Liver (tissue), 9 donors: ENCODE data around the gene JPT2. TPM values are rescaled to one million over a fixed set of nuclear protein-coding genes. Genes with fewer than 3 reads are reported as not detected.

Experiments used
- DNase-seq: peaks from one replicate; pipeline ENCODE4 v3.0.0-alpha.2; 2017; ENCODE audit warnings: low spot score
- H3K27ac ChIP-seq, 2 donors: one replicate each; pipeline ENCODE4 v1.7.0; 2013; ENCODE audit warnings: inconsistent platforms in 2 of 2, low read length in 2 of 2, control low read depth in 1 of 2, low read depth in 1 of 2, mild to moderate bottlenecking in 1 of 2
- H3K27me3 ChIP-seq, 4 donors: one replicate each; pipeline versions ENCODE4 v1.6.1 to v1.7.0; 2013; ENCODE audit warnings: low read length in 3 of 4, inconsistent platforms in 1 of 4, mild to moderate bottlenecking in 1 of 4, moderate library complexity in 1 of 4; ENCODE audit not compliant: control insufficient read depth in 4 of 4, insufficient read depth in 4 of 4
- H3K36me3 ChIP-seq, 4 donors: one replicate each; pipeline versions ENCODE4 v1.6.1 to v1.7.0; 2013; ENCODE audit warnings: low read length in 3 of 4, mild to moderate bottlenecking in 3 of 4, low read depth in 1 of 4, moderate library complexity in 1 of 4; ENCODE audit not compliant: control insufficient read depth in 4 of 4, insufficient read depth in 3 of 4
- H3K4me1 ChIP-seq, 4 donors: one replicate each; pipeline versions ENCODE4 v1.6.1 to v1.7.0; 2013; ENCODE audit warnings: low read length in 3 of 4, mild to moderate bottlenecking in 3 of 4, moderate library complexity in 1 of 4; ENCODE audit not compliant: control insufficient read depth in 4 of 4, insufficient read depth in 4 of 4
- H3K4me3 ChIP-seq, 3 donors: one replicate each; pipeline versions ENCODE4 v1.6.1 to v1.7.0; 2013; ENCODE audit warnings: low read length in 3 of 3, control low read depth in 1 of 3, low read depth in 1 of 3, mild to moderate bottlenecking in 1 of 3
- H3K9ac ChIP-seq, 2 donors: one replicate each; pipeline ENCODE4 v1.7.0; 2013; ENCODE audit warnings: low read length in 2 of 2, mild to moderate bottlenecking in 2 of 2, moderate library complexity in 2 of 2, control low read depth in 1 of 2, low read depth in 1 of 2
- H3K9me3 ChIP-seq, 4 donors: one replicate each; pipeline versions ENCODE4 v1.6.1 to v1.7.0; 2013; ENCODE audit warnings: low read length in 3 of 4; ENCODE audit not compliant: control insufficient read depth in 4 of 4
- ATF3 ChIP-seq: IDR thresholded peaks from 2 replicates; pipeline ENCODE4 v1.6.1; 2016; ENCODE audit warnings: antibody characterized with exemption
- CTCF ChIP-seq: fragments of 150-350 bp; IDR thresholded peaks from 2 replicates; pipeline ENCODE4 v1.5.1; 2017; ENCODE audit warnings: improper control_type of control experiment, low read depth, low read length; ENCODE audit not compliant: missing input control
- EGR1 ChIP-seq, 2 donors: IDR thresholded peaks; 2 replicates each; pipeline ENCODE4 v1.6.1; 2016 to 2018; ENCODE audit warnings: antibody characterized with exemption in 2 of 2, low read depth in 2 of 2
- FOXA1 ChIP-seq: IDR thresholded peaks from 2 replicates; pipeline ENCODE4 v1.6.1; 2016; ENCODE audit warnings: antibody characterized with exemption
- FOXA2 ChIP-seq: IDR thresholded peaks from 2 replicates; pipeline ENCODE4 v1.6.1; 2016; ENCODE audit warnings: antibody characterized with exemption
- GABPA ChIP-seq, 2 donors: IDR thresholded peaks in 1 of 2; conservative IDR thresholded peaks in 1 of 2; 2 replicates each; pipeline ENCODE4 v1.6.1; 2016; ENCODE audit warnings: antibody characterized with exemption in 2 of 2, mild to moderate bottlenecking in 1 of 2, moderate library complexity in 1 of 2
- HNF4A ChIP-seq, 2 donors: conservative IDR thresholded peaks; 2 replicates each; pipeline ENCODE4 v1.6.1; 2016; ENCODE audit warnings: antibody characterized with exemption in 2 of 2, mild to moderate bottlenecking in 2 of 2
- HNF4G ChIP-seq: IDR thresholded peaks from 2 replicates; pipeline ENCODE4 v1.6.1; 2016; ENCODE audit warnings: antibody characterized with exemption
- JUND ChIP-seq, 2 donors: IDR thresholded peaks; 2 replicates each; pipeline ENCODE4 v1.6.1; 2016; ENCODE audit warnings: antibody characterized with exemption in 2 of 2
- MAX ChIP-seq: IDR thresholded peaks from 2 replicates; pipeline ENCODE4 v1.6.1; 2016; ENCODE audit warnings: antibody characterized with exemption
- NR2F2 ChIP-seq: IDR thresholded peaks from 2 replicates; pipeline ENCODE4 v1.6.1; 2016; ENCODE audit warnings: antibody characterized with exemption
- RAD21 ChIP-seq, 2 donors: IDR thresholded peaks; 2 replicates each; pipeline ENCODE4 v1.6.1; 2016; ENCODE audit warnings: antibody characterized with exemption in 2 of 2, mild to moderate bottlenecking in 2 of 2
- REST ChIP-seq: IDR thresholded peaks from 2 replicates; pipeline ENCODE4 v1.6.1; 2016; ENCODE audit warnings: antibody characterized with exemption, mild to moderate bottlenecking
- RXRA ChIP-seq, 2 donors: IDR thresholded peaks; 2 replicates each; pipeline ENCODE4 v1.6.1; 2017 to 2018; ENCODE audit warnings: antibody characterized with exemption in 2 of 2, mild to moderate bottlenecking in 1 of 2
- SP1 ChIP-seq: IDR thresholded peaks from 2 replicates; pipeline ENCODE4 v1.6.1; 2018; ENCODE audit warnings: antibody characterized with exemption, mild to moderate bottlenecking
- TAF1 ChIP-seq: conservative IDR thresholded peaks from 2 replicates; pipeline ENCODE4 v1.6.1; 2016; ENCODE audit warnings: antibody characterized with exemption, mild to moderate bottlenecking
- YY1 ChIP-seq: IDR thresholded peaks from 2 replicates; pipeline ENCODE4 v1.6.1; 2016; ENCODE audit warnings: antibody characterized with exemption, mild to moderate bottlenecking
- WGBS: extraction: QIAGEN DNeasy Blood & Tissue Kit; methylation state at CpG from one replicate; pipeline ENCODE4 v1.1.7; 2013; 5-methylcytosine and 5-hydroxymethylcytosine counted together
- polyA plus RNA-seq, 2 donors: library from polyadenylated mRNA; stranded (reverse) in 1 of 2; unstranded in 1 of 2; fragments of 200-250 nt in 1 of 2; fragments of >200 nt in 1 of 2; fragmentation: Nextera tagmentation in 1 of 2; extraction: Ambion mirVana in 1 of 2; gene quantifications; one replicate each; pipeline versions ENCODE4 v1.2.1 to v1.2.3, GENCODE V29; 2013 to 2015
- total RNA-seq, 2 donors: library from RNA; depleted of rRNA; stranded (reverse); fragments of >200 nt; gene quantifications; one replicate each; pipeline ENCODE4 v1.2.3, GENCODE V29; 2014
- donor health status: healthy.
- donor health status: healthy.
- donor health status: healthy.
- donor health status: healthy.
- donor health status: healthy.

The JPT2 gene
- total and polyA plus RNA-seq, 4 donors = 7.4 to 32.6 (median 28.4) TPM

GRCh38 chr16:1708083-1708767, 30.1 kb downstream of the JPT2 start:
- H3K4me1 ChIP-seq = peaks cover 6 to 23% (median 17%) of the 10 kb centered on the region in 4 donors
- H3K36me3 ChIP-seq = no peaks in the 10 kb centered on the region
- DNase-seq = no peak
- no peaks in the 10 kb centered on the region for H3K27me3 ChIP-seq
- WGBS = 94% methylated on average over 18 of the region's 18 CpGs
- TF ChIP-seq EGR1 (IDR thresholded peaks at IDR 0.05; ENCODE audit: low read depth in 2 of 2) = no peak
- TF ChIP-seq RAD21 (IDR thresholded peaks at IDR 0.05) = no peak
- TF ChIP-seq GABPA (IDR thresholded peaks at IDR 0.05 in 1 of 2, conservative IDR thresholded peaks at IDR 0.05 in 1 of 2) = no peak
- TF ChIP-seq JUND (IDR thresholded peaks at IDR 0.05) = no peak
- TF ChIP-seq HNF4G = no peak
- TF ChIP-seq NR2F2 = no peak
- TF ChIP-seq YY1 = no peak
- TF ChIP-seq HNF4A (conservative IDR thresholded peaks at IDR 0.05) = no peak
- TF ChIP-seq REST = no peak
- TF ChIP-seq TAF1 = no peak
- no peak for TF ChIP-seq ATF3
- no peak for TF ChIP-seq CTCF
- H3K4me3 ChIP-seq = no peak overlapping the region
- no peak overlapping the region for H3K9ac ChIP-seq
- H3K27ac ChIP-seq = no peak overlapping the region
- no peaks in the 10 kb centered on the region for H3K9me3 ChIP-seq

- H3K9me3 ChIP-seq = no peaks in the 10 kb centered on the region
- H3K4me3 ChIP-seq = no peak overlapping the region
- H3K4me1 ChIP-seq = peaks cover 6 to 23% (median 17%) of the 10 kb centered on the region in 4 donors
- no peaks in the 10 kb centered on the region for H3K27me3 ChIP-seq
- H3K9ac ChIP-seq = no peak overlapping the region
- no peak for DNase-seq
- H3K36me3 ChIP-seq = no peaks in the 10 kb centered on the region
- no peak overlapping the region for H3K27ac ChIP-seq
- WGBS = 92% methylated on average over 13 of the region's 13 CpGs
- TF ChIP-seq NR2F2 = no peak
- no peak for TF ChIP-seq MAX
- no peak for TF ChIP-seq SP1
- TF ChIP-seq ATF3 = no peak
- TF ChIP-seq REST = no peak
- TF ChIP-seq EGR1 (IDR thresholded peaks at IDR 0.05; ENCODE audit: low read depth in 2 of 2) = no peak
- TF ChIP-seq JUND (IDR thresholded peaks at IDR 0.05) = no peak
- TF ChIP-seq RXRA (IDR thresholded peaks at IDR 0.05) = no peak
- no peak for TF ChIP-seq FOXA1
- TF ChIP-seq HNF4A (conservative IDR thresholded peaks at IDR 0.05) = no peak
- no peak for TF ChIP-seq HNF4G
- TF ChIP-seq YY1 = no peak
- TF ChIP-seq TAF1 = no peak
- TF ChIP-seq CTCF = no peak
- no peak for TF ChIP-seq FOXA2
- no peak for TF ChIP-seq RAD21 (IDR thresholded peaks at IDR 0.05)
- TF ChIP-seq GABPA (IDR thresholded peaks at IDR 0.05 in 1 of 2, conservative IDR thresholded peaks at IDR 0.05 in 1 of 2) = no peak
Observed at GRCh38 chr16:1708768-1709180, 30.7 kb downstream of the JPT2 start.
